HG03439 (cell line): ENCODE data around the gene BSCL2.
"Not testable (repeated sequence)": the region's sequence is repeated elsewhere in the genome, so short reads cannot be mapped to it uniquely, and the experiment has no call there.

Experiments used
- ATAC-seq: cut with Tn5 transposase; IDR thresholded peaks from one replicate; pipeline ENCODE4 v1.9.1; 2021; ENCODE audit warnings: mild to moderate bottlenecking, moderate library complexity; ENCODE audit not compliant: unreplicated experiment

The BSCL2 gene

GRCh38 chr11:62719302-62719978 is 12.2 kb upstream of the BSCL2 start:
- ATAC-seq: no peak

- ATAC-seq: no peak
These were observed 9.6 kb upstream of the BSCL2 start for GRCh38 chr11:62716816-62717215.

GRCh38 chr11:62716206-62716605 is 9.0 kb upstream of the BSCL2 start:
- ATAC-seq: no peak

- no peak for ATAC-seq
These were observed 8.2 kb upstream of the BSCL2 start for GRCh38 chr11:62715150-62716130.

- ATAC-seq: no peak
These were observed 6.1 kb upstream of the BSCL2 start for GRCh38 chr11:62713343-62713742.

GRCh38 chr11:62712861-62713260 is 5.6 kb upstream of the BSCL2 start:
- no peak for ATAC-seq

GRCh38 chr11:62712276-62712812 is 5.1 kb upstream of the BSCL2 start:
- ATAC-seq: no peak

GRCh38 chr11:62710001-62710345 is 2.7 kb upstream of the BSCL2 start:
- peak; percentile 15 for ATAC-seq

- ATAC-seq: peak; percentile 81
These were observed 2.2 kb upstream of the BSCL2 start for GRCh38 chr11:62709247-62710000.

- ATAC-seq: no peak
These were observed 1.6 kb upstream of the BSCL2 start for GRCh38 chr11:62708793-62709192.

GRCh38 chr11:62708392-62708791 is 1.2 kb upstream of the BSCL2 start:
- ATAC-seq: no peak

GRCh38 chr11:62706850-62707247 is 375 bp downstream of the BSCL2 start:
- ATAC-seq: no peak

- ATAC-seq: peak; percentile 42
These were observed 1.1 kb downstream of the BSCL2 start for GRCh38 chr11:62705880-62706849.

- ATAC-seq: no peak
These were observed 1.8 kb downstream of the BSCL2 start for GRCh38 chr11:62705413-62705812.

GRCh38 chr11:62703921-62704320 is 3.3 kb downstream of the BSCL2 start:
- not testable (repeated sequence) for ATAC-seq

GRCh38 chr11:62702246-62702645 is 5.0 kb downstream of the BSCL2 start:
- ATAC-seq: no peak

GRCh38 chr11:62694455-62695167 is 12.6 kb downstream of the BSCL2 start:
- ATAC-seq: no peak

- not testable (repeated sequence) for ATAC-seq
These were observed 13.6 kb downstream of the BSCL2 start for GRCh38 chr11:62693624-62694023.

GRCh38 chr11:62689421-62690183 is 17.6 kb downstream of the BSCL2 start, which contains the start of gene LRRN4CL:
Gene LRRN4CL, minus strand, starts transcription at chr11:62689530. Its CDS starts 1,022 bp downstream, at chr11:62688508.
- ATAC-seq: no peak
